OCI-LY1 (cell line): ENCODE data around the gene ZC3H6.

Source experiments
- CTCF ChIP-seq: fragments of 200-600 bp; sonication (generic), shearing (Covaris generic); IDR thresholded peaks from 2 replicates; pipeline ENCODE4 v1.5.1; 2017; ENCODE audit warnings: mild to moderate bottlenecking, antibody characterized with exemption, low read length, moderate library complexity, mixed read lengths
- EZH2 ChIP-seq: fragments of 200-600 bp; sonication (generic), shearing (Covaris generic); IDR thresholded peaks from 2 replicates; pipeline ENCODE4 v1.8.0; 2017; ENCODE audit warnings: borderline replicate concordance, mixed run types, mild to moderate bottlenecking, antibody characterized with exemption, low read length, moderate library complexity, mixed read lengths

GRCh38 chr2:112260295-112260625, 15.1 kb upstream of the ZC3H6 start:
- no peak for TF ChIP-seq CTCF
- no peak for TF ChIP-seq EZH2
